ENCODE measurements around the gene REXO1. TPM values are rescaled to one million over a fixed set of nuclear protein-coding genes. Genes with fewer than 3 reads are reported as not detected.

REXO1 gene
- total and polyA plus RNA-seq, 9 donors, result 4.8 to 46.7 (median 25.8) TPM

DNA sequence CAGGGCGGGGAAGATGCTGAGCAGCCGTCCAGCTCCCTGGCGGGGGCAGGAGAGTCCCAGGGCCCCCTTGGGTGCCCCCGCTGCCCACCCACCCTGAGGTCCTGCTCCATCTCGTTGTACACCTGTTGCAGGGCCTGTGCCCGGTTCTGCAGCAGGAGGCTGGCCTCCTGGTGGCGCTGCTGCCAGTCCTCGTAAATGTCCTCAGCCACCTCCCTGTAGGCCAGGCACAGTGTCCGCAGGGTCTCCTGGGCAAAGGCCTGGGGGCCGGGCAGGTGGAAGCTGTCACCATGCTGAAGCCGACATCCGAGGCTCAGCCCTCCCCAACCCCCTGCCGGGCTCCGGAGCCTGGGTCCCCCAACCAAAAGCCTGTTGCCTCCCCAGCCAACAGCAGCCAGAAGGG is 56.4 kb downstream of the REXO1 start:
- no peaks in the 10 kb centered on the region for H3K27me3 ChIP-seq
- TF ChIP-seq POLR2A (IDR thresholded peaks at IDR 0.05), result no peak
- TF ChIP-seq EP300 (IDR thresholded peaks at IDR 0.05), result no peak
- no peak for TF ChIP-seq CTCF (IDR thresholded peaks at IDR 0.05)
- H3K9me3 ChIP-seq, result peaks cover 0 to 3% of the 10 kb centered on the region in 2 donors
- no peaks in the 10 kb centered on the region for H3K36me3 ChIP-seq
- no peak overlapping the region for H3K27ac ChIP-seq
- intact Hi-C loops (cut with DNase I), result no loop called here
- peaks cover 2% of the 10 kb centered on the region for H3K4me1 ChIP-seq (ENCODE audit: insufficient read depth)
- no peak for DNase-seq
- no peak overlapping the region for H3K4me3 ChIP-seq
- 69 to 79% (median 76%) methylated on average over 13 to 14 of the region's 14 CpGs for WGBS, 3 donors

- WGBS, 3 donors, result 7 to 19% (median 14%) methylated on average over 3 to 5 of the region's 7 CpGs
- Histone ChIP-seq H3K27me3 (no peaks in the 10 kb centered on the region), H3K27ac (no peak overlapping the region), H3K9me3 (peaks cover 0 to 3% of the 10 kb centered on the region in 2 donors), H3K36me3 (no peaks in the 10 kb centered on the region), H3K4me3 (no peak overlapping the region), H3K4me1 (ENCODE audit: insufficient read depth) (peaks cover 2% of the 10 kb centered on the region)
- TF ChIP-seq POLR2A (IDR thresholded peaks at IDR 0.05), result no peak
- TF ChIP-seq CTCF (IDR thresholded peaks at IDR 0.05), result no peak
- intact Hi-C loops (cut with DNase I), result no loop called here
- no peak for DNase-seq
Observed at GRCh38 chr19:1790054-1790792, 58.1 kb downstream of the REXO1 start.

DNA sequence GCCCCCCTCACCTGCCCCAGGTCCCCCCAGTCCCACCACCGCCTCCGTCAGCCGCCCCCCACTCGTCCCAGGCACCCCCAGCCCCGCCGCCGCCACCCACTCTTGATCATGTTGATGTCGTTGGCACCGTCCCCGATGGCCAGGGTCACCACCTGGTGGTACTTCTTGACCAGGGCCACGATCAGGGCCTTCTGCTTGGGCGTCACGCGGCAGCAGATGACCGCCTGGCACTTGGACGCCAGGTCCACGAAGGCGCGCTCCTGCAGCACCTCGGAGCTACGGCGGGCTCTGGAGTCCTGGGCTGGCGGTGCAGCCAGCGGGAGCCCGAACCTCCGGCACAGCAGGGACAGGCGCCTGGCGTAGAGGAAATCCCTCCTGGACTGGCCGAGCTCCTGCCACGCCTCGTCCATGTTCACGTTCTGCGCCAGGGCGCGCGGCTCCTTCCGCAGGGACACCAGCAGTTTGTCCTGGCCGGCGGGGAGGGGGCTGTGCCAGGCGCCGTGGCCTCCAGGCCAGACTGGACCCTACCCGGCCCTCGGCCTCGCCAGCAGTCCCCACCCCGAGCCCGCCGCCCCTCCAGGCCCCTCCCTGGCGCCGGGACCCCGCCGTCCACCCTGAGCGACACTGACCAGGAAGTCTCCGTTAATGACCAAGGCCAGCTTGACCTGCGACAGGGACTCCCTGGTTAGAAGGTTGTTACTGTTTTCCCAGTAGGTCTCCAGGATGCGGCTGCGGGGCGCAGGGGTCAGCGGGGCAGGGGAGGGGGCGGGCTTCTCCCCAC is 58.8 kb downstream of the REXO1 start:
- intact Hi-C loops (cut with DNase I), result no loop called here
- Histone ChIP-seq H3K27ac (no peak overlapping the region), H3K27me3 (no peaks in the 10 kb centered on the region), H3K4me3 (no peak overlapping the region), H3K4me1 (ENCODE audit: insufficient read depth) (peaks cover 2% of the 10 kb centered on the region), H3K36me3 (no peaks in the 10 kb centered on the region), H3K9me3 (peaks cover 0 to 3% of the 10 kb centered on the region in 2 donors)
- no peak for DNase-seq
- WGBS, 3 donors, result 3 to 12% (median 7%) methylated on average over 47 to 58 of the region's 59 CpGs
- TF ChIP-seq CTCF (IDR thresholded peaks at IDR 0.05) (no peak), EP300 (IDR thresholded peaks at IDR 0.05) (no peak), POLR2A (IDR thresholded peaks at IDR 0.05) (no peak)

GRCh38 chr19:1787116-1787515 is 61.2 kb downstream of the REXO1 start:
- no peak overlapping the region for H3K27ac ChIP-seq
- H3K4me1 ChIP-seq (ENCODE audit: insufficient read depth), result peaks cover 2% of the 10 kb centered on the region
- TF ChIP-seq EP300 (IDR thresholded peaks at IDR 0.05) (no peak), POLR2A (IDR thresholded peaks at IDR 0.05) (no peak), CTCF (IDR thresholded peaks at IDR 0.05) (no peak)
- peaks cover 0 to 12% of the 10 kb centered on the region in 2 donors for H3K9me3 ChIP-seq
- 54 to 65% (median 59%) methylated on average over 8 of the region's 8 CpGs for WGBS, 3 donors
- H3K27me3 ChIP-seq, result no peaks in the 10 kb centered on the region
- intact Hi-C loops (cut with DNase I), result no loop called here
- H3K4me3 ChIP-seq, result no peak overlapping the region
- H3K36me3 ChIP-seq, result no peaks in the 10 kb centered on the region
- DNase-seq, result no peak
